ENCODE data around the gene CTU1. TPM values are rescaled to one million over a fixed set of nuclear protein-coding genes. Genes with fewer than 3 reads are reported as not detected.

CTU1 gene
- total and polyA plus RNA-seq, 2 experiments from 2014 or later, result 6.7 to 15.9 TPM

- TF ChIP-seq EZH2phosphoT487 (IDR thresholded peaks at IDR 0.05; ENCODE audit: low read depth, severe bottlenecking, unreplicated experiment), result no peak
- TF ChIP-seq CTCF (IDR thresholded peaks at IDR 0.05; ENCODE audit: poor library complexity), result no peak
- TF ChIP-seq EZH2 (IDR thresholded peaks at IDR 0.05; ENCODE audit: borderline replicate concordance), result no peak
- DNase-seq (ENCODE audit: low spot score), result no peak
- WGBS (ENCODE audit: low lambda C conversion rate, missing lambda C conversion rate), result 94% methylated on average over 26 of the region's 27 CpGs
Measured at GRCh38 chr19:51079481-51080110, 28.6 kb downstream of the CTU1 start.

GRCh38 chr19:51078731-51079130 lies 29.5 kb downstream of the CTU1 start:
- Histone ChIP-seq H3K27ac (no peak overlapping the region), H4K20me1 (ENCODE audit: insufficient read depth, poor library complexity, severe bottlenecking) (no peaks in the 10 kb centered on the region), H3K79me2 (no peaks in the 10 kb centered on the region), H2AFZ (no peak overlapping the region), H3K9me2 (replicated peaks; ENCODE audit: insufficient read depth) (no peaks in the 10 kb centered on the region), H3K36me3 (replicated peaks; ENCODE audit: insufficient read depth, low read depth) (no peaks in the 10 kb centered on the region), H3K9me3 (ENCODE audit: low read depth) (peaks cover 3% of the 10 kb centered on the region), H3K4me3 (no peak overlapping the region), H3K4me2 (no peak overlapping the region), H3K27me3 (no peaks in the 10 kb centered on the region), H3K4me1 (ENCODE audit: insufficient read depth) (no peaks in the 10 kb centered on the region)
- DNase-seq (ENCODE audit: low spot score), result no peak
- 98% methylated on average over 5 of the region's 6 CpGs for WGBS (ENCODE audit: low lambda C conversion rate, missing lambda C conversion rate)
- no peak for TF ChIP-seq EZH2 (IDR thresholded peaks at IDR 0.05; ENCODE audit: borderline replicate concordance)
- TF ChIP-seq EZH2phosphoT487 (IDR thresholded peaks at IDR 0.05; ENCODE audit: low read depth, severe bottlenecking, unreplicated experiment), result no peak
- no peak for TF ChIP-seq CTCF (IDR thresholded peaks at IDR 0.05; ENCODE audit: poor library complexity)

More at GRCh38 chr19:51079481-51080110, 28.6 kb downstream of the CTU1 start:
- H3K4me2 ChIP-seq, result no peak overlapping the region
- no peaks in the 10 kb centered on the region for H3K9me3 ChIP-seq (ENCODE audit: low read depth)
- no peaks in the 10 kb centered on the region for H4K20me1 ChIP-seq (ENCODE audit: insufficient read depth, poor library complexity, severe bottlenecking)
- H2AFZ ChIP-seq, result no peak overlapping the region
- no peaks in the 10 kb centered on the region for H3K9me2 ChIP-seq (replicated peaks; ENCODE audit: insufficient read depth)
- no peak overlapping the region for H3K27ac ChIP-seq
- no peak overlapping the region for H3K4me3 ChIP-seq
- no peaks in the 10 kb centered on the region for H3K27me3 ChIP-seq
- no peaks in the 10 kb centered on the region for H3K4me1 ChIP-seq (ENCODE audit: insufficient read depth)
- H3K79me2 ChIP-seq, result no peaks in the 10 kb centered on the region
- no peaks in the 10 kb centered on the region for H3K36me3 ChIP-seq (replicated peaks; ENCODE audit: insufficient read depth, low read depth)

- WGBS (ENCODE audit: low lambda C conversion rate, missing lambda C conversion rate), result 87% methylated on average over 6 of the region's 6 CpGs
- no peak for DNase-seq (ENCODE audit: low spot score)
- H3K9me2 ChIP-seq (replicated peaks; ENCODE audit: insufficient read depth), result no peaks in the 10 kb centered on the region
- no peak overlapping the region for H3K27ac ChIP-seq
- H3K27me3 ChIP-seq, result no peaks in the 10 kb centered on the region
- no peaks in the 10 kb centered on the region for H4K20me1 ChIP-seq (ENCODE audit: insufficient read depth, poor library complexity, severe bottlenecking)
- peaks cover 6% of the 10 kb centered on the region for H3K9me3 ChIP-seq (ENCODE audit: low read depth)
- H2AFZ ChIP-seq, result no peak overlapping the region
- H3K4me1 ChIP-seq (ENCODE audit: insufficient read depth), result no peaks in the 10 kb centered on the region
- TF ChIP-seq CTCF (IDR thresholded peaks at IDR 0.05; ENCODE audit: poor library complexity), result no peak
- TF ChIP-seq EZH2 (IDR thresholded peaks at IDR 0.05; ENCODE audit: borderline replicate concordance), result no peak
- no peak for TF ChIP-seq EZH2phosphoT487 (IDR thresholded peaks at IDR 0.05; ENCODE audit: low read depth, severe bottlenecking, unreplicated experiment)
- H3K79me2 ChIP-seq, result no peaks in the 10 kb centered on the region
- no peak overlapping the region for H3K4me2 ChIP-seq
- H3K36me3 ChIP-seq (replicated peaks; ENCODE audit: insufficient read depth, low read depth), result no peaks in the 10 kb centered on the region
- H3K4me3 ChIP-seq, result no peak overlapping the region
Measured at GRCh38 chr19:51078104-51078503, 30.1 kb downstream of the CTU1 start.
